Smooth muscle cell (in vitro differentiated cells): ENCODE measurements around the gene SPRY4. TPM values are rescaled to one million over a fixed set of nuclear protein-coding genes. Genes with fewer than 3 reads are reported as not detected.
"Not testable (repeated sequence)": the region's sequence is repeated elsewhere in the genome, so short reads cannot be mapped to it uniquely, and the experiment has no call there.

Experiments used
- DNase-seq: peaks from one replicate; lab custom pipeline; 2025; ENCODE audit not compliant: unreplicated experiment; lab: John Stamatoyannopoulos, UW
- H2AFZ ChIP-seq: fragments of 200-600 bp; sonication (generic); 2 replicates; pipeline ENCODE4 v1.6.0; 2016; ENCODE audit warnings: antibody characterized with exemption, low read depth, mild to moderate bottlenecking
- H3F3A ChIP-seq: fragments of 200-600 bp; sonication (generic); 2 replicates; pipeline ENCODE4 v1.6.0; 2017; ENCODE audit warnings: antibody characterized with exemption, low read depth
- H3K27ac ChIP-seq: fragments of 200-600 bp; sonication (generic); 2 replicates; pipeline ENCODE4 v1.5.1; 2016; ENCODE audit warnings: low read depth, mild to moderate bottlenecking
- H3K27me3 ChIP-seq: fragments of 200-600 bp; sonication (generic); 2 replicates; pipeline ENCODE4 v1.6.1; 2016; ENCODE audit warnings: low read depth, mild to moderate bottlenecking
- H3K36me3 ChIP-seq: fragments of 200-600 bp; sonication (generic); 2 replicates; pipeline ENCODE4 v1.5.1; 2016; ENCODE audit warnings: low read depth
- H3K4me1 ChIP-seq: fragments of 200-600 bp; sonication (generic); 2 replicates; pipeline ENCODE4 v1.5.1; 2016; ENCODE audit warnings: low read depth
- H3K4me2 ChIP-seq: fragments of 200-600 bp; sonication (generic); 2 replicates; pipeline ENCODE4 v1.6.0; 2016; ENCODE audit warnings: mild to moderate bottlenecking
- H3K4me3 ChIP-seq: fragments of 200-600 bp; sonication (generic); 2 replicates; pipeline ENCODE4 v1.5.1; 2016; ENCODE audit warnings: mild to moderate bottlenecking
- H3K79me2 ChIP-seq: fragments of 200-600 bp; sonication (generic); 2 replicates; pipeline ENCODE4 v1.6.0; 2016; ENCODE audit warnings: low read depth, mild to moderate bottlenecking
- H3K9ac ChIP-seq: fragments of 200-600 bp; sonication (generic); 2 replicates; pipeline ENCODE4 v1.6.0; 2016; ENCODE audit warnings: low read depth
- H3K9me3 ChIP-seq: fragments of 200-600 bp; sonication (generic); replicated peaks from 2 replicates; pipeline ENCODE4 v1.5.1; 2016; ENCODE audit warnings: low read depth
- H4K20me1 ChIP-seq: fragments of 200-600 bp; sonication (generic); 2 replicates; pipeline ENCODE4 v1.6.0; 2016; ENCODE audit warnings: low read depth
- WGBS: methylation state at CpG from one replicate; pipeline ENCODE4 v1.1.7; 2016; ENCODE audit warnings: low lambda C conversion rate; 5-methylcytosine and 5-hydroxymethylcytosine counted together
- polyA plus RNA-seq: library from polyadenylated mRNA; unstranded; fragments of >200 nt; fragmentation: Nextera tagmentation; extraction: Ambion mirVana; gene quantifications from 2 replicates; pipeline ENCODE4 v1.2.1, GENCODE V29; 2016
- total RNA-seq: library from RNA; depleted of rRNA; stranded (reverse); fragments of >200 nt; gene quantifications from 2 replicates; pipeline ENCODE4 v1.2.3, GENCODE V29; 2014
- TF ChIP-seq, protein P1 (sequence below): fragments of 200-600 bp; sonication (generic); IDR thresholded peaks from 2 replicates; pipeline ENCODE4 v1.5.1; 2017; ENCODE audit warnings: borderline replicate concordance, mild to moderate bottlenecking, antibody characterized with exemption; ENCODE audit not compliant: insufficient read depth, poor library complexity, severe bottlenecking

Gene SPRY4
- total and polyA plus RNA-seq, 2 experiments from 2014 or later: 49.3 to 74.2 TPM

- peaks cover 14% of the 10 kb centered on the region for H3K36me3 ChIP-seq
- peaks cover 3% of the 10 kb centered on the region for H3K79me2 ChIP-seq
- H4K20me1 ChIP-seq: no peaks in the 10 kb centered on the region
- H3K9ac ChIP-seq: no peak overlapping the region
- no peak overlapping the region for H3K27ac ChIP-seq
- DNase-seq: no peak
- no peaks in the 10 kb centered on the region for H3K4me1 ChIP-seq
- 93% methylated on average over 3 of the region's 3 CpGs for WGBS
- H3K4me3 ChIP-seq: no peak overlapping the region
- H3K4me2 ChIP-seq: no peak overlapping the region
- TF ChIP-seq, protein P1, sequence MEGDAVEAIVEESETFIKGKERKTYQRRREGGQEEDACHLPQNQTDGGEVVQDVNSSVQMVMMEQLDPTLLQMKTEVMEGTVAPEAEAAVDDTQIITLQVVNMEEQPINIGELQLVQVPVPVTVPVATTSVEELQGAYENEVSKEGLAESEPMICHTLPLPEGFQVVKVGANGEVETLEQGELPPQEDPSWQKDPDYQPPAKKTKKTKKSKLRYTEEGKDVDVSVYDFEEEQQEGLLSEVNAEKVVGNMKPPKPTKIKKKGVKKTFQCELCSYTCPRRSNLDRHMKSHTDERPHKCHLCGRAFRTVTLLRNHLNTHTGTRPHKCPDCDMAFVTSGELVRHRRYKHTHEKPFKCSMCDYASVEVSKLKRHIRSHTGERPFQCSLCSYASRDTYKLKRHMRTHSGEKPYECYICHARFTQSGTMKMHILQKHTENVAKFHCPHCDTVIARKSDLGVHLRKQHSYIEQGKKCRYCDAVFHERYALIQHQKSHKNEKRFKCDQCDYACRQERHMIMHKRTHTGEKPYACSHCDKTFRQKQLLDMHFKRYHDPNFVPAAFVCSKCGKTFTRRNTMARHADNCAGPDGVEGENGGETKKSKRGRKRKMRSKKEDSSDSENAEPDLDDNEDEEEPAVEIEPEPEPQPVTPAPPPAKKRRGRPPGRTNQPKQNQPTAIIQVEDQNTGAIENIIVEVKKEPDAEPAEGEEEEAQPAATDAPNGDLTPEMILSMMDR: no peak
- peaks cover 4% of the 10 kb centered on the region for H3K9me3 ChIP-seq
- H2AFZ ChIP-seq: no peak overlapping the region
- H3K27me3 ChIP-seq: no peaks in the 10 kb centered on the region
- no peaks in the 10 kb centered on the region for H3F3A ChIP-seq
Observed at GRCh38 chr5:142339781-142340180, 15.0 kb upstream of the SPRY4 start.

GRCh38 chr5:142334538-142334937 is 9.7 kb upstream of the SPRY4 start:
- no peaks in the 10 kb centered on the region for H4K20me1 ChIP-seq
- H3K9me3 ChIP-seq: no peaks in the 10 kb centered on the region
- no peak for DNase-seq
- TF ChIP-seq, protein P1: no peak
- no peaks in the 10 kb centered on the region for H3K27me3 ChIP-seq
- no peak overlapping the region for H3K4me2 ChIP-seq
- H3F3A ChIP-seq: peaks cover under 1% of the 10 kb centered on the region
- peaks cover 31% of the 10 kb centered on the region for H3K79me2 ChIP-seq
- H3K36me3 ChIP-seq: peaks cover 7% of the 10 kb centered on the region
- no peak overlapping the region for H3K9ac ChIP-seq
- no peaks in the 10 kb centered on the region for H3K4me1 ChIP-seq
- no peak overlapping the region for H3K27ac ChIP-seq
- no peak overlapping the region for H3K4me3 ChIP-seq
- no peak overlapping the region for H2AFZ ChIP-seq

DNA sequence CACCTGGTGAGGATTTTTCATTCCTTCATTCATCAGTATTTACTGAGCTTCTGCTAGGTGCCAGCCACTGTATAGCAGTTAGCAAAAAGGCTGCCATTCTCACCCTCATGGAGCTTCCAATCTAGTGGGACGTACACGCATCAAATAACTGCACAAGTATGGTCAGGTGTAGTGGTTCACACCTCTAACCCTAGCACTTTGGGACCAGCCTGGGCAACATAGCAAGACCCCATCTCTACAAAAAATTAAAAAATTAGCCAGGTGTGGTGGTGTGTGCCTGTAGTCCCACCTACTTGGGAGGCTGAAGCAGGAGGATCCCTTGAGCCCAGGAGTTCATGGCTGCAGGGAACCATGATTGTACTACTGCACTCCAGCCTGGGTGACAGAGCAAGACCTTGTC is 8.9 kb upstream of the SPRY4 start:
- not testable (repeated sequence) for H3K27me3 ChIP-seq, H4K20me1 ChIP-seq, H3K9ac ChIP-seq, H3K27ac ChIP-seq, H3F3A ChIP-seq, H3K4me1 ChIP-seq, H3K4me2 ChIP-seq, H3K9me3 ChIP-seq, H3K36me3 ChIP-seq, H2AFZ ChIP-seq, H3K4me3 ChIP-seq, DNase-seq
- peaks cover 39% of the 10 kb centered on the region for H3K79me2 ChIP-seq
- 100% methylated on average over 2 of the region's 2 CpGs for WGBS

DNA sequence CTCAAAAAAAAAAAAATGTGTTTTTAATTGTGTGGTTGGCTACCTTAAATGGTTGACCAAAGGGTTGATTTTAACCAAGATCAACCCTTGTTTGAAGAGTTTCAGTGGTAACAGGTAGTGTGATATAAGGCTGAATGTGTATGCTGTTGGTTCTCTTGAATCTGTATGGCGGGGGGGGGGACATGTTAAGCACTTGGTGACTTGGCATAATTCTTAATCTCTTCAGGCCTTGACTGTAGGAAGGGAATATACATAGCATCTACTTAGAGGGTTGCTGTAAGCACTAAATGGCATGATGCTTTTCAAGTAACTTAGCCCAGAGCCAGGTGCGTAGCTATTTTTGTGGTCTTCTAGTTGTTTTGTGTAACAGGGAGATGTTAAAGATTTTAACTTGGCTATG is 5.6 kb upstream of the SPRY4 start:
- 48% methylated on average over 2 of the region's 2 CpGs for WGBS

More for the DNA sequence above, 5.6 kb upstream of the SPRY4 start:
- Histone ChIP-seq H3K4me3 (no peak overlapping the region), H3K79me2 (peaks cover 38% of the 10 kb centered on the region), H3K4me1 (peaks cover 22% of the 10 kb centered on the region), H3K4me2 (no peak overlapping the region), H3K9me3 (no peaks in the 10 kb centered on the region), H3F3A (peaks cover 27% of the 10 kb centered on the region), H3K9ac (no peak overlapping the region), H3K27me3 (no peaks in the 10 kb centered on the region), H2AFZ (no peak overlapping the region), H3K27ac (no peak overlapping the region), H4K20me1 (no peaks in the 10 kb centered on the region), H3K36me3 (no peaks in the 10 kb centered on the region)
- TF ChIP-seq, protein P1: no peak
- DNase-seq: no peak
